ENCODE measurements around the gene RPS6KB1. TPM values are rescaled to one million over a fixed set of nuclear protein-coding genes. Genes with fewer than 3 reads are reported as not detected.
"Not testable (repeated sequence)": the region's sequence is repeated elsewhere in the genome, so short reads cannot be mapped to it uniquely, and the experiment has no call there.

RPS6KB1 gene
- polyA plus RNA-seq, 3 donors, result 15.8 to 15.9 (median 15.9) TPM

GRCh38 chr17:59930121-59930520 lies 37.2 kb downstream of the RPS6KB1 start:
- H3K4me3 ChIP-seq (replicated peaks in 1 of 3; ENCODE audit: low read depth in 2 of 3, low read length in 3 of 3); H2AFZ ChIP-seq (ENCODE audit: insufficient read depth, low read depth, low read length, poor library complexity, severe bottlenecking); H3K9me3 ChIP-seq (replicated peaks in 1 of 2; ENCODE audit: control insufficient read depth in 1 of 2, insufficient read depth in 1 of 2, low read length in 2 of 2); H3K27ac ChIP-seq (ENCODE audit: low read depth in 1 of 2, low read length in 2 of 2); H3K79me2 ChIP-seq (ENCODE audit: insufficient read depth, low read length); H3K9ac ChIP-seq (ENCODE audit: insufficient read depth, low read length, poor library complexity, severe bottlenecking); intact Hi-C loops (cut with micrococcal nuclease); DNase-seq; H3K4me2 ChIP-seq (replicated peaks; ENCODE audit: extremely low read depth, low read length, poor library complexity, severe bottlenecking); H3K4me1 ChIP-seq (ENCODE audit: control insufficient read depth in 1 of 2, insufficient read depth in 2 of 2, low read length in 2 of 2); H4K20me1 ChIP-seq (ENCODE audit: insufficient read depth, low read length); H3K27me3 ChIP-seq (ENCODE audit: control insufficient read depth in 2 of 2, insufficient read depth in 2 of 2, low read length in 2 of 2); H3K9me3 Mint-ChIP-seq; H3K27ac Mint-ChIP-seq; H3K27me3 Mint-ChIP-seq (ENCODE audit: low read depth in 3 of 3); H3K4me3 Mint-ChIP-seq: not testable (repeated sequence)
- H3K4me1 Mint-ChIP-seq, result peaks cover 10% of the 10 kb centered on the region
- WGBS (ENCODE audit: insufficient coverage), result no CpG with 5 or more reads among the region's 2 CpGs
- peaks cover 64 to 99% of the 10 kb centered on the region in 2 donors for H3K36me3 ChIP-seq (replicated peaks in 1 of 2; ENCODE audit: control insufficient read depth in 1 of 2, insufficient read depth in 2 of 2, low read length in 2 of 2)
- H3K36me3 Mint-ChIP-seq, result peaks cover 85 to 93% of the 10 kb centered on the region in 2 donors

DNA sequence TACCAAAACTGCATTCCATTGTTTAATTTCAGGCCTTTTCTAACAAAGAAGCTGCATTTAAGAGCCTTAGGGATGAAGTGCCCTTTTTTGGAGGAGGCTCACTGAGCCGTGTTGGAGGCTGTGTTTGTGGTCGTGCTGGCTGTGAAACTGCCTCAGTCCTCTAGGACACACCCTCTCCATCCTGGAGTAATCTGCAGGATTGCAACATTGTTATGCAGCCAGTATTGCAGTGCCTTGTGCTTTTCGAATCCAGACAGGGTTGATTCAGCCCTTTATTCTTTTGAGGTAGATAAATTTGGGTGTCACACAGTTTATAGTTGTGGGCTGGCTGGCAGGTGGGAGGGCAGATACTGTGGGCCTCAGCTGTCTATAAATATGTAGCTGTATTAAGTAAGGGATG lies 37.8 kb downstream of the RPS6KB1 start:
- WGBS (ENCODE audit: insufficient coverage), result 29% methylated on average over 1 of the region's 3 CpGs
- H3K79me2 ChIP-seq (ENCODE audit: insufficient read depth, low read length); H3K27ac ChIP-seq (ENCODE audit: low read depth in 1 of 2, low read length in 2 of 2); H3K4me1 ChIP-seq (ENCODE audit: control insufficient read depth in 1 of 2, insufficient read depth in 2 of 2, low read length in 2 of 2); H3K9me3 ChIP-seq (replicated peaks in 1 of 2; ENCODE audit: control insufficient read depth in 1 of 2, insufficient read depth in 1 of 2, low read length in 2 of 2); H3K4me3 ChIP-seq (replicated peaks in 1 of 3; ENCODE audit: low read depth in 2 of 3, low read length in 3 of 3); H2AFZ ChIP-seq (ENCODE audit: insufficient read depth, low read depth, low read length, poor library complexity, severe bottlenecking); H3K4me2 ChIP-seq (replicated peaks; ENCODE audit: extremely low read depth, low read length, poor library complexity, severe bottlenecking); H4K20me1 ChIP-seq (ENCODE audit: insufficient read depth, low read length); intact Hi-C loops (cut with micrococcal nuclease); H3K9ac ChIP-seq (ENCODE audit: insufficient read depth, low read length, poor library complexity, severe bottlenecking); H3K27me3 Mint-ChIP-seq (ENCODE audit: low read depth in 3 of 3); DNase-seq; H3K9me3 Mint-ChIP-seq; H3K27me3 ChIP-seq (ENCODE audit: control insufficient read depth in 2 of 2, insufficient read depth in 2 of 2, low read length in 2 of 2); H3K4me3 Mint-ChIP-seq: not testable (repeated sequence)
- H3K4me1 Mint-ChIP-seq, result peaks cover 10% of the 10 kb centered on the region
- H3K36me3 Mint-ChIP-seq, result peaks cover 80 to 92% of the 10 kb centered on the region in 2 donors
- peak overlapping the region in 3 of 7 donors; percentile 60 to 65 (median 63) for H3K27ac Mint-ChIP-seq
- peaks cover 63 to 99% of the 10 kb centered on the region in 2 donors for H3K36me3 ChIP-seq (replicated peaks in 1 of 2; ENCODE audit: control insufficient read depth in 1 of 2, insufficient read depth in 2 of 2, low read length in 2 of 2)

GRCh38 chr17:59933317-59933716 lies 40.4 kb downstream of the RPS6KB1 start:
- H3K27ac ChIP-seq (ENCODE audit: low read depth in 1 of 2, low read length in 2 of 2); H3K4me3 Mint-ChIP-seq; H2AFZ ChIP-seq (ENCODE audit: insufficient read depth, low read depth, low read length, poor library complexity, severe bottlenecking); DNase-seq; H3K4me2 ChIP-seq (replicated peaks; ENCODE audit: extremely low read depth, low read length, poor library complexity, severe bottlenecking); H3K9ac ChIP-seq (ENCODE audit: insufficient read depth, low read length, poor library complexity, severe bottlenecking); H3K9me3 Mint-ChIP-seq; H3K27me3 ChIP-seq (ENCODE audit: control insufficient read depth in 2 of 2, insufficient read depth in 2 of 2, low read length in 2 of 2); H3K27me3 Mint-ChIP-seq (ENCODE audit: low read depth in 3 of 3); H3K4me1 ChIP-seq (ENCODE audit: control insufficient read depth in 1 of 2, insufficient read depth in 2 of 2, low read length in 2 of 2); H3K79me2 ChIP-seq (ENCODE audit: insufficient read depth, low read length); H4K20me1 ChIP-seq (ENCODE audit: insufficient read depth, low read length); H3K27ac Mint-ChIP-seq; H3K4me3 ChIP-seq (replicated peaks in 1 of 3; ENCODE audit: low read depth in 2 of 3, low read length in 3 of 3); H3K9me3 ChIP-seq (replicated peaks in 1 of 2; ENCODE audit: control insufficient read depth in 1 of 2, insufficient read depth in 1 of 2, low read length in 2 of 2); intact Hi-C loops (cut with micrococcal nuclease): not testable (repeated sequence)
- no CpG with 5 or more reads among the region's 1 CpG for WGBS (ENCODE audit: insufficient coverage)
- Mint-ChIP-seq H3K36me3 (peaks cover 86 to 94% of the 10 kb centered on the region in 2 donors), H3K4me1 (peaks cover 10% of the 10 kb centered on the region)
- peaks cover 66 to 99% of the 10 kb centered on the region in 2 donors for H3K36me3 ChIP-seq (replicated peaks in 1 of 2; ENCODE audit: control insufficient read depth in 1 of 2, insufficient read depth in 2 of 2, low read length in 2 of 2)

DNA sequence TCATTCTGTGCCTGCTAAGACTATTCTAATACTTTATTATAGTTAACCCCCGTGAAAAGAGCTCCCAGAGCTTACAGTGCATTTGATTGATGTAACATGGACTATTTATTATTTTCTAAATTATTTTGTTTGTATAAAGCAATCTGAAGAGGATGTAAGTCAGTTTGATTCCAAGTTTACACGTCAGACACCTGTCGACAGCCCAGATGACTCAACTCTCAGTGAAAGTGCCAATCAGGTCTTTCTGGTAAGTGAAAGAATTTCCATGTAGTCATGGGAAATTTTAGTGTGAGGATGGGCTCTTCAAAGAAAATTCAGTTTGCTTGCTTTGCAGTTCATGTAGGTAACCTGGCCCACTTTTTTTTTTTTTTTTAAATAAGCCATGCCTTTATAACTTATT lies 47.8 kb downstream of the RPS6KB1 start:
- WGBS (ENCODE audit: insufficient coverage), result 100% methylated on average over 2 of the region's 3 CpGs
- peaks cover 82 to 89% of the 10 kb centered on the region in 2 donors for H3K36me3 Mint-ChIP-seq
- H3K4me1 Mint-ChIP-seq; H3K27me3 ChIP-seq (ENCODE audit: control insufficient read depth in 2 of 2, insufficient read depth in 2 of 2, low read length in 2 of 2); H2AFZ ChIP-seq (ENCODE audit: insufficient read depth, low read depth, low read length, poor library complexity, severe bottlenecking); H3K79me2 ChIP-seq (ENCODE audit: insufficient read depth, low read length); H3K4me1 ChIP-seq (ENCODE audit: control insufficient read depth in 1 of 2, insufficient read depth in 2 of 2, low read length in 2 of 2); H3K4me2 ChIP-seq (replicated peaks; ENCODE audit: extremely low read depth, low read length, poor library complexity, severe bottlenecking); intact Hi-C loops (cut with micrococcal nuclease); H3K9ac ChIP-seq (ENCODE audit: insufficient read depth, low read length, poor library complexity, severe bottlenecking); H3K9me3 ChIP-seq (replicated peaks in 1 of 2; ENCODE audit: control insufficient read depth in 1 of 2, insufficient read depth in 1 of 2, low read length in 2 of 2); DNase-seq; H3K9me3 Mint-ChIP-seq; H3K4me3 Mint-ChIP-seq; H4K20me1 ChIP-seq (ENCODE audit: insufficient read depth, low read length); H3K4me3 ChIP-seq (replicated peaks in 1 of 3; ENCODE audit: low read depth in 2 of 3, low read length in 3 of 3); H3K27ac Mint-ChIP-seq; H3K27me3 Mint-ChIP-seq (ENCODE audit: low read depth in 3 of 3); H3K27ac ChIP-seq (ENCODE audit: low read depth in 1 of 2, low read length in 2 of 2): not testable (repeated sequence)
- peaks cover 66 to 93% of the 10 kb centered on the region in 2 donors for H3K36me3 ChIP-seq (replicated peaks in 1 of 2; ENCODE audit: control insufficient read depth in 1 of 2, insufficient read depth in 2 of 2, low read length in 2 of 2)
